Thoracic aorta endothelial cell (primary cell): ENCODE measurements around the gene CFAP57. TPM values are rescaled to one million over a fixed set of nuclear protein-coding genes. Genes with fewer than 3 reads are reported as not detected.

Source experiments
- small RNA-seq: library from RNA; depleted of rRNA; stranded (forward); fragments of <200 nt; gene quantifications from one replicate; pipeline ENCODE3, GENCODE V24; 2012
- total RNA-seq: library from RNA; depleted of rRNA; stranded (reverse); fragments of >200 nt; gene quantifications from 2 replicates; pipeline ENCODE4 v1.2.3, GENCODE V29; 2012

CFAP57 gene
- 0.14 and 0.53 TPM in 2 replicates for total RNA-seq

DNA sequence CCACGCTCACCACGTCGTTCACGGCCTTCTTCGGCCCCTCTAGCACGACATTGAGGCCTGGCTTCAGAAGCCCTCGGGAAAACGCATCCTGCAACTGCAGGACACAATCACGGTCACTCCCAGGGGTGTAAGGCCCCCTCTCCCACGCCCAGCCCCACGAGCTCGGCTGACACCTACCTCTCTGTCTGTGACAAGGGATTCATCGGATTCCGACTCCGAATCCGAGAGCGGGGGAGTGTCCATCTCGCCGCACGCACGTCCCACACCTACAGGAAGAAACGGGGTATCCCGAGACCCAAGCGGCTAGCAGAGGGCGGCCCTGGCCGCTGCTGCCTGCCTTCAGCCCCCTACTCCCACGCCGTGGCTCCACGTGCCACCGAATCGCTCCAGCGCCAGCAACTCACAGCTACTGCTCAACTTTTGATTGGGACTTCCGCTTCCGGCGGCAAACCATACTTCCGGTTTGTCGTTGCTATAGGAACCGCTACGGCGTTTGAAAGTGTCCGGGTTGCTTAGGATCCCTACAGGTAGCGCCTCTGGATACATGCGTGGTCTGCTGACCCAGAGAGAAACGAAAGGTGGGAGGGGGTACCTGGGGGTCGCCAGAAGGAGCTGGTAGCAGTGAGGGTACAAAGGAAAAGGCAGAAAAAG, at the start of gene CFAP57, which contains the start of gene EBNA1BP2:
TSS of gene CFAP57 (plus strand) at position 455 of the 651 bp plus-strand sequence. CDS start 424 bp downstream, outside the sequence.
TSS of gene EBNA1BP2 (minus strand) at position 415 of the 651 bp plus-strand sequence. CDS start at position 243, 172 bp downstream.

DNA sequence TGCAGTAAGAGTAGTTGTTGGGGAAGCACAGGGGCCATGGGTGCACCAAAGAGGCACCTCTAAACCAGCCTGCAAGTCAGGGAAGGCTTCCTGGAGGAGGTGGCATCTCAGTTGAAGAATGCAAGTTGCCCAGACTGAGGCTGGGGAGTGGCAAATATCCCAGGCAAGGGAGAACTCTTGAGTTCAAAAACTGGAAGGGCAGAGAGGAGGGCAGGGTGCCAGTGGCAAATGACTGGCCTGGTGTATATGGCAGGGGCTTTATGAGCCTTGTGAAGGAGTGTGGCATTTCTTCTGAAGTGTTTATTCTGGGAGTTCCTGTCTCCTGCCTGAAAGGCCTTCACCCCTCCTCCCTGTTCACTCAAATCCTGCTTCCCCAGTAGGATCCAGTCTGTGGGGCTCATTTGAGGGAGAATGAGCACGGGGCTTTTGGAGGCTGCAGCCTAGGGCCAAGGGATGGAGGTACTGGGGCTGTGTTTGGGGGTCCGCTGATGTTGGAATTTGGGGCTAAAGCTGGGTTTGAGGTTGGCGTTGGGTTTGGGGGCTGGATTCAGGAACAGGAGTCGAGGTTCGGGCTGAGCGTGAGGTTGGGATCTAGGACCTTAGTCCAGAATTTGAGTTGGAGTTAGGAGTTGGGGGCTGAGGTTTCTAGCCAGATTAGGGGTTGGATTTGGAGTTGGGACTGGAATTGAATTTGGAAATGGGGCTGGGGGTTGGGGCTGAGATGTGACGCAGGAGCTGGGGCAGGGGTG, 97.7 kb downstream of the CFAP57 start, which contains the start of gene TMEM125:
TSS of gene TMEM125 (plus strand) at position 357 of the 749 bp plus-strand sequence. CDS start 2,740 bp downstream, outside the sequence.

DNA sequence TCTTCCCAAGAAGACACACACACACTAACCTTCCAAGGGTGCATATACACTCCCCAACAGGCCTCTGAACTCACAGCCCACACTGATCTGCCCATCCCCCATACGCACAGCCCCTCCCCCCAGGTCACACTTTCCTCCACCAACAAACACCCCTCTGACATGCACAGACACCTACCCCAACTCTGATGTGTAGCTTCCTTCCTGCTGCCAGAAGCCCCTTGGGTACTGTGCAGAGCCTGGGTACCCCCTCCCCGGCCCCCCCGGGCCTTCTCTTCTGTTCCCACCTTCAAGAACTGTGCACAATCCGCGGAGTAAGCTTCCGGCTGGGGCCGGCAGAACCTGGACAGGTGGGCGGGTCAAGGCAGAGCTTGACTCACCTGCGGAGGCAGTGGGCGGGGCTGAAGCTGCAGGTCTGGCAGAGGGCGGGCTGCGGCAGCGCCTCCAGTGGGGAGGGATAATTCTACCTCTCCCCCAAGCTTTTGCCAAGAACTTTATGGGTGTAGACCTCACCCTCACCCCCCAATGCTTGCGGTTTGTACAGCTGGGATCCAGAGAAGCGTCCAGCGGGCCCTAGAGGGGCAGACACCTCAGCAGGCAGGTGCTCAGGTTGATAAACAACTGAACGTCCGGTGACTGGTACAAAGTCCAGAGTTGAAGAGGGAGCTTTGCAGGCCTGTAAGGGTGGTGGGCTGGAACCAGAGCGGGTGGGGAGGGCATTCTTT, 113.3 kb downstream of the CFAP57 start, which contains the start of gene C1orf210:
TSS of gene C1orf210 (minus strand) at position 313 of the 722 bp plus-strand sequence. CDS start 2,311 bp downstream, outside the sequence.

DNA sequence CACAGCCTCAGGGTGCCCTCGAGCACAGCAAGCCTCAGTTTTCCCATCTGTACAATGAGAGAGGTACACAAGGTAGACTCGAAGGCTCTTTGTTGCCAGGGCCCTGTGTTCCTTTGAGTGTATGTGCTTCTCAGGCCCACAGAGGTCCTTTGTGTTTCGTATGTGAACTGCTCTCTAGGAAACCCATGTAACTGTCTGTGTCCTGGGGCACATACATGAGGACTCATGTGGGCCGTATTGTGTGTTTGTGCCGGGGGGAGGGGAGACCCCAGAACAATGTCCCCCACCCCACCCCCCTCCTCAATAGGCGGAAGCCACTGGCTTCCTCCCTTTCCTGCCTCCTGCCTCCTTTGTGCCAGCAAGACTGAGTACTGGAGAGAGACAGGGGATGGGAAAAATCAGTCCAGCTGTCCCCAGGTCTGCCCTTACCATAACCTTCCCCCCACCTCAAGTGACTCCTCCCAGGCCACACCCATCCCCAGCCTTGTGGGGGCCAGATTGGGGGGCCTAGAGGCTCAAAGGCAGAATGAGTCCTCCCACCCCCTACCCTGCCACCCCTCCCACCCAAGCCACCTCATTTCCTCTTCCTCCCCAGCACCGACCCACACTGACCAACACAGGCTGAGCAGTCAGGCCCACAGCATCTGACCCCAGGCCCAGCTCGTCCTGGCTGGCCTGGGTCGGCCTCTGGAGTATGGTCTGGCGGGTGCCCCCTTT, 128.4 kb downstream of the CFAP57 start, which contains the start of gene TIE1:
TSS of gene TIE1 (plus strand) at position 605 of the 717 bp plus-strand sequence. CDS start at position 695, 90 bp downstream.

Small RNA genes lying within 50 kb of the gene (small RNA-seq; reads per million reads assigned to genes)
- not detected for gene RNA5SP46

Other genes starting within 250 kb of the CFAP57 start
- gene SLC2A1, start 213.5 kb upstream of the CFAP57 start, total RNA-seq: 58.2 and 58.4 TPM in 2 replicates
- 178 and 201 TPM in 2 replicates for gene EBNA1BP2, start within 50 bp of the CFAP57 start, total RNA-seq
- gene TMEM125, start 97.7 kb downstream of the CFAP57 start, total RNA-seq: not detected in 2 replicates
- gene C1orf210, start 113.3 kb downstream of the CFAP57 start, total RNA-seq: not detected in 2 replicates
- gene TIE1, start 128.7 kb downstream of the CFAP57 start, total RNA-seq: 436 and 472 TPM in 2 replicates
- 0.07 TPM in 1 of 2 replicates, not detected in the other for gene MPL, start 165.5 kb downstream of the CFAP57 start, total RNA-seq
- gene CDC20, start 186.7 kb downstream of the CFAP57 start, total RNA-seq: 95.6 and 147 TPM in 2 replicates
- 65.3 and 80.0 TPM in 2 replicates for gene ELOVL1, start 195.7 kb downstream of the CFAP57 start, total RNA-seq
- 41.1 and 46.1 TPM in 2 replicates for gene MED8, start 217.5 kb downstream of the CFAP57 start, total RNA-seq
- gene SZT2, start 217.6 kb downstream of the CFAP57 start, total RNA-seq: 31.6 and 38.9 TPM in 2 replicates